Heart left ventricle (tissue), 13 donors: ENCODE data around the gene INPP4B.

ENCODE experiments used
- CTCF ChIP-seq, 12 donors: fragments of 200-600 bp; sonication (generic) in 4 of 12; IDR thresholded peaks; one replicate each; pipeline versions ENCODE4 v1.5.0 to v1.8.0; 2018 to 2022; ENCODE audit warnings: antibody characterized with exemption in 12 of 12, mild to moderate bottlenecking in 5 of 12
- POLR2A ChIP-seq, 2 donors: fragments of 450-650 bp; IDR thresholded peaks; one replicate each; pipeline ENCODE4 v1.6.1; 2017; ENCODE audit warnings: antibody characterized with exemption in 2 of 2, mild to moderate bottlenecking in 2 of 2, moderate library complexity in 2 of 2
- donor health status: ischemic (EF 13 %, LVEDD 7.1; RV severe dilation, severe dysfunction).
- donor health status: DM: no; HTN: yes; CAD: no.
- donor health status: DM: no; HTN: no; CAD: no.
- donor health status: ischemic (EF 25% LVEDD 6.9; RV normal size, moderate dysfunction).
- donor health status: ischemic (EF 25% LVEDD 5.7; RV mildly dilated, moderate dysfunction).
- donor health status: ischemic (EF 35%, LVEDD 5.7; RV mildly dilated, moderate dysfunction).
- donor health status: nonischemic (EF 11% LVEDD 7.7; RV severe dilation, severe dysfunction).
- donor health status: DM: yes; HTN: yes; CAD: no.
- donor health status: PGD.
- donor health status: ischemic (EF 29% LVEDD 5.4; RV normal size, mild dysfunction).
- donor health status: nonischemic (EF 23%, LVEDD 6.1; RV moderate dilation, normal function).

GRCh38 chr4:141977433-141977832 is 868.7 kb downstream of the INPP4B start:
- no peak for TF ChIP-seq CTCF (IDR thresholded peaks at IDR 0.05)
- TF ChIP-seq POLR2A (IDR thresholded peaks at IDR 0.05): no peak
